Thoracic aorta (tissue), 2 donors: ENCODE data around the gene REEP6. TPM values are rescaled to one million over a fixed set of nuclear protein-coding genes. Genes with fewer than 3 reads are reported as not detected.

Source experiments
- ATAC-seq: fragments of 150-250 bp; one replicate; pipeline ENCODE4 v1.8.0; 2017; ENCODE audit warnings: low read depth; ENCODE audit not compliant: insufficient number of reproducible peaks, low FRiP score
- DNase-seq: peaks from one replicate; pipeline ENCODE4 v3.0.0-alpha.2; 2020; ENCODE audit warnings: low spot score
- H3K27ac ChIP-seq, 2 donors: fragments of 200-600 bp; sonication (generic); 1 replicate in 1 of 2; 2 replicates in 1 of 2; pipeline ENCODE4 v1.5.1; 2016; ENCODE audit warnings: mild to moderate bottlenecking in 2 of 2, moderate library complexity in 2 of 2
- H3K27me3 ChIP-seq: fragments of 200-600 bp; sonication (generic); replicated peaks from 2 replicates; pipeline ENCODE4 v1.6.0; 2016; ENCODE audit warnings: mild to moderate bottlenecking; ENCODE audit not compliant: insufficient read depth
- H3K36me3 ChIP-seq: fragments of 200-600 bp; sonication (generic); one replicate; pipeline ENCODE4 v1.5.1; 2016
- H3K4me1 ChIP-seq, 2 donors: fragments of 200-600 bp; sonication (generic); 1 replicate in 1 of 2; 2 replicates in 1 of 2; pipeline versions ENCODE4 v1.5.1 to v1.6.0; 2016; ENCODE audit warnings: low read depth in 2 of 2, mild to moderate bottlenecking in 1 of 2; ENCODE audit not compliant: control insufficient read depth in 1 of 2
- H3K4me3 ChIP-seq: fragments of 200-600 bp; sonication (generic); 2 replicates; pipeline ENCODE4 v1.5.1; 2016; ENCODE audit warnings: mild to moderate bottlenecking
- H3K9me3 ChIP-seq: fragments of 200-600 bp; sonication (generic); 2 replicates; pipeline ENCODE4 v1.5.1; 2016
- total RNA-seq, 2 donors: library from RNA; depleted of rRNA; stranded (reverse); fragments of >200 nt; gene quantifications; one replicate each; pipeline versions ENCODE4 v1.1.0 to v1.2.3, GENCODE V29; 2016
- TF ChIP-seq, protein P1 (sequence below): fragments of 200-600 bp; sonication (generic); IDR thresholded peaks from one replicate; pipeline ENCODE4 v1.5.1; 2019; ENCODE audit warnings: antibody characterized with exemption

REEP6 gene
- total RNA-seq, 2 donors from 2014 or later = 0.35 to 1.6 TPM

DNA sequence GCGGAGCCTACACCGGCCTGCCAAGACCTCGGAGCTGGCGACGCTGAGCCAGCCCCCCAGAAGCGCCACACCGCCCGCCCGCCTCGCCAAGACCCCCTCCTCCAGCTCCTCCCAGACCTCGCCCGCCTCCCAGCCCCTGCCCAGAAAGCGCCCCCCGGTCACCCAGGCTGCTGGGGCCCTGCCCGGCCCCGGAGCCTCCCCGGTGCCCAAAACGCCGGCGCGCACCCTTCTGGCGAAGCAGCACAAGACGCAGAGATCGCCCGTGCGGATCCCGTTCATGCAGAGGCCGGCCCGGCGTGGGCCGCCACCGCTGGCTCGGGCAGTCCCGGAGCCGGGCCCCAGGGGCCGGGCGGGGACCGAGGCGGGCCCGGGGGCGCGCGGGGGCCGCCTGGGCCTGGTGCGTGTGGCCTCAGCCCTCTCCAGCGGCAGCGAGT, 22.1 kb upstream of the REEP6 start:
- H3K4me1 ChIP-seq = peaks cover 44 to 57% of the 10 kb centered on the region in 2 donors
- ATAC-seq (no peak), DNase-seq (no peak)
- peaks cover 35% of the 10 kb centered on the region for H3K27me3 ChIP-seq
- TF ChIP-seq, protein P1, sequence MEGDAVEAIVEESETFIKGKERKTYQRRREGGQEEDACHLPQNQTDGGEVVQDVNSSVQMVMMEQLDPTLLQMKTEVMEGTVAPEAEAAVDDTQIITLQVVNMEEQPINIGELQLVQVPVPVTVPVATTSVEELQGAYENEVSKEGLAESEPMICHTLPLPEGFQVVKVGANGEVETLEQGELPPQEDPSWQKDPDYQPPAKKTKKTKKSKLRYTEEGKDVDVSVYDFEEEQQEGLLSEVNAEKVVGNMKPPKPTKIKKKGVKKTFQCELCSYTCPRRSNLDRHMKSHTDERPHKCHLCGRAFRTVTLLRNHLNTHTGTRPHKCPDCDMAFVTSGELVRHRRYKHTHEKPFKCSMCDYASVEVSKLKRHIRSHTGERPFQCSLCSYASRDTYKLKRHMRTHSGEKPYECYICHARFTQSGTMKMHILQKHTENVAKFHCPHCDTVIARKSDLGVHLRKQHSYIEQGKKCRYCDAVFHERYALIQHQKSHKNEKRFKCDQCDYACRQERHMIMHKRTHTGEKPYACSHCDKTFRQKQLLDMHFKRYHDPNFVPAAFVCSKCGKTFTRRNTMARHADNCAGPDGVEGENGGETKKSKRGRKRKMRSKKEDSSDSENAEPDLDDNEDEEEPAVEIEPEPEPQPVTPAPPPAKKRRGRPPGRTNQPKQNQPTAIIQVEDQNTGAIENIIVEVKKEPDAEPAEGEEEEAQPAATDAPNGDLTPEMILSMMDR = no peak
- no peak overlapping the region for H3K27ac ChIP-seq
- peak overlapping the region; percentile 45 for H3K4me3 ChIP-seq
- no peaks in the 10 kb centered on the region for H3K9me3 ChIP-seq
- no peaks in the 10 kb centered on the region for H3K36me3 ChIP-seq

DNA sequence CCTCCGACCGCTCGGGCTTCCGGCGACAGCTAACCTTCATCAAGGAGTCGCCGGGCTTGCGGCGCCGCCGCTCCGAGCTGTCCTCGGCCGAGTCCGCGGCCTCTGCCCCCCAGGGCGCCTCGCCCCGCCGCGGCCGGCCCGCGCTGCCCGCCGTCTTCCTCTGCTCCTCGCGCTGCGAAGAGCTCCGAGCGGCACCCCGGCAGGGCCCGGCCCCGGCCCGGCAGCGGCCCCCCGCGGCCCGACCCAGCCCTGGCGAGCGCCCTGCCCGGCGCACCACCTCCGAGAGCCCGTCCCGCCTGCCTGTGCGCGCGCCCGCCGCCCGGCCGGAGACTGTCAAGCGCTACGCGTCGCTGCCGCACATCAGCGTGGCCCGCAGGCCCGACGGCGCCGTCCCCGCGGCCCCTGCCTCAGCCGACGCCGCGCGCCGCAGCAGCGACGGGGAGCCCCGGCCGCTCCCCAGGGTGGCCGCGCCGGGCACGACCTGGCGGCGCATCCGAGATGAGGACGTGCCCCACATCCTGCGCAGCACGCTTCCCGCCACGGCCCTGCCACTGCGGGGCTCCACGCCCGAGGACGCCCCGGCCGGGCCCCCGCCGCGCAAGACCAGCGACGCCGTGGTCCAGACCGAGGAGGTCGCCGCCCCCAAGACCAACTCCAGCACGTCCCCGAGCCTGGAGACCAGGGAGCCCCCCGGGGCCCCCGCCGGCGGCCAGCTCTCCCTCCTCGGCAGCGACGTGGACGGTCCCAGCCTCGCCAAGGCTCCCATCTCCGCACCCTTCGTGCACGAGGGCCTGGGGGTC, 21.5 kb upstream of the REEP6 start:
- Histone ChIP-seq H3K4me3 (peak overlapping the region; percentile 70), H3K36me3 (no peaks in the 10 kb centered on the region), H3K27me3 (peaks cover 35% of the 10 kb centered on the region), H3K9me3 (no peaks in the 10 kb centered on the region), H3K4me1 (peaks cover 44 to 57% of the 10 kb centered on the region in 2 donors), H3K27ac (no peak overlapping the region)
- TF ChIP-seq, protein P1 = no peak
- ATAC-seq (no peak), DNase-seq (no peak)

DNA sequence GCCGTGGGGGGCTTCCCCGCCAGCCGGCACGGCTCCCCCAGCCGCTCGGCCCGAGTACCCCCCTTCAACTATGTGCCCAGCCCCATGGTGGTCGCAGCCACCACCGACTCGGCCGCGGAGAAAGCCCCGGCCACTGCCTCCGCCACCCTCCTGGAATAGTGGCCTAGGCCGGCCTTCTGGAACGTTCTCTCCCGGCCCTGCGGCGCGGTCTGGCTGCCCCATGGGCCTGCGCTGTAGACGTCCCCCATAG, 21.0 kb upstream of the REEP6 start:
- Histone ChIP-seq H3K36me3 (no peaks in the 10 kb centered on the region), H3K4me3 (peak overlapping the region; percentile 70), H3K27ac (no peak overlapping the region), H3K27me3 (peaks cover 35% of the 10 kb centered on the region), H3K9me3 (no peaks in the 10 kb centered on the region), H3K4me1 (peaks cover 44 to 57% of the 10 kb centered on the region in 2 donors)
- ATAC-seq (no peak), DNase-seq (no peak)
- TF ChIP-seq, protein P1 = no peak

DNA sequence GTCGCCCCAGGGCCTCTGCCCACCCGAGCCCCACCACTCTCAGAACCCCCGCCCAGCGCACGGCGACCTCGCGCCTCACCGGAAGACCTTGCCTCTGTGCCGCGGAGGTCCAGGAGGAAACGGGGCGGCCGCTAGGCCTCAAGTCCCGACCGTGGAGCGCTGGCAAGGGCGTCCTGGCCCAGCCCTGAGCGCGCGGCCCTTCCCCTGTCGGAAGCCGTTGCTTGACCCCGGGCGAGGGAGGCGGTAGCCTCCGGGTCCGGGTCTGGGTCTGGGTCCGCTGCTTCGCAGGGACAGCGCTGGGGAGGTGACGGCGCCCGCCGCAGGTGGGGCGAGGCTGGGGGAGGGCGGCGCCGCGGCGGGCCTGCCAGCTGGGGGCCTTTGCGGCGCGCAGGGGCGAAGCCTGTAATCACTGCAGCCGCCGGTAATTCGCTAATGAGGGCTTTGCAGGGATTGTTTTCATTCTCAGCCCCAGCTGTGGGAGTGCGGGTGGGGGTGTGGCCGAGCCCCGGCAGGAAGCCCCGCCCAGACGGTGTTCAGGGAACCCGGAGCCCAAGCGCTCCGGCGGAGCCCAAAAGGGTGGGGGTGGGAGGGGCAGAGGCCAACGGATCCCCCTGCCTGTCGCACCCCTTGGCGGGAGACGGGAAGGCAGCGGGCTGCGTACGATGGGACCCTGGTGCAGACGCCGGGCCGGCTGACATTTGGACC, 20.5 kb upstream of the REEP6 start:
- Histone ChIP-seq H3K4me3 (peak overlapping the region; percentile 70), H3K4me1 (peaks cover 44 to 56% of the 10 kb centered on the region in 2 donors), H3K36me3 (no peaks in the 10 kb centered on the region), H3K27ac (no peak overlapping the region), H3K9me3 (no peaks in the 10 kb centered on the region), H3K27me3 (peaks cover 35% of the 10 kb centered on the region)
- no peak for ATAC-seq
- DNase-seq = no peak
- TF ChIP-seq, protein P1 = no peak

DNA sequence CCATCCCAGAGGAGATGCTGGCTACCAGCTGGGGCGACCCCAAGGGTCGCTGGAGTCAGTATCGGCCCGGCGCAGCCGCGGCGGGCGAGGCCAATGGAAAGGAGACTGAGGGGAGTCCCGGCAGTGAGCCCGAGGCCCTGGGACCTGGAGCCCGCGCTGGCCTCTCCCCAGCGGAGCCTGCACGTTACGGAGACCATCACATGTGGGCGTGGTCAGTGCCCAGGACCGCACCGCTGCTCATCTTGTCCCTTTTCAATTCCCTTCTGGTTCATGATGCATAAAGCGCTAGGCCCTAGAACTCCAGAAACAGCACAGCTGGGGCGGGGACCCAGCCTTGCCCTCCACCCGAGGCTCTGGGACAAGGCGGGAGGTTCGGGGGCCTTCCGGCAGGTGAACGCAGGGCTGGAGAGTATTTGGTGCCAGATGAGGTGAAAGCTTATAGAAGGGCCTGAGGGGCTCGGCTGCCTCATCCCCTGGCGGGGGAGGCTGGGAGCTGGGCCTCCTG, 19.9 kb upstream of the REEP6 start:
- no peak overlapping the region for H3K27ac ChIP-seq
- TF ChIP-seq, protein P1 = no peak
- H3K36me3 ChIP-seq = peaks cover 3% of the 10 kb centered on the region
- peak overlapping the region; percentile 70 for H3K4me3 ChIP-seq
- DNase-seq = no peak
- no peaks in the 10 kb centered on the region for H3K9me3 ChIP-seq
- H3K27me3 ChIP-seq = peaks cover 35% of the 10 kb centered on the region
- H3K4me1 ChIP-seq = peaks cover 44 to 49% of the 10 kb centered on the region in 2 donors
- no peak for ATAC-seq
